H9 (cell line): ENCODE results near the gene PATL2. TPM values are rescaled to one million over a fixed set of nuclear protein-coding genes. Genes with fewer than 3 reads are reported as not detected.

Experiments
- DNase-seq: peaks from one replicate; pipeline ENCODE4 v3.0.0-alpha.2; 2017
- H2AFZ ChIP-seq: one replicate; pipeline ENCODE4 v1.6.1; 2013; ENCODE audit warnings: mild to moderate bottlenecking, low read length, control low read depth, moderate library complexity
- H2AK5ac ChIP-seq: 2 replicates; pipeline ENCODE4 v1.6.1; 2013; ENCODE audit warnings: low read length, control low read depth, mixed read lengths; ENCODE audit not compliant: insufficient read length
- H2BK120ac ChIP-seq: one replicate; pipeline ENCODE4 v1.6.1; 2013; ENCODE audit warnings: low read depth, mild to moderate bottlenecking, low read length, control low read depth, inconsistent platforms; ENCODE audit not compliant: poor library complexity, severe bottlenecking
- H2BK12ac ChIP-seq: 2 replicates; pipeline ENCODE4 v1.6.1; 2013; ENCODE audit warnings: low read length, control low read depth, mixed read lengths, low read depth; ENCODE audit not compliant: insufficient read length
- H2BK15ac ChIP-seq: 2 replicates; pipeline ENCODE4 v1.6.1; 2013; ENCODE audit warnings: low read depth, low read length, control low read depth
- H2BK20ac ChIP-seq: one replicate; pipeline ENCODE4 v1.6.1; 2013; ENCODE audit warnings: low read depth, mild to moderate bottlenecking, low read length, control low read depth, inconsistent platforms; ENCODE audit not compliant: poor library complexity, severe bottlenecking
- H2BK5ac ChIP-seq: 2 replicates; pipeline ENCODE4 v1.6.1; 2013; ENCODE audit warnings: low read length, control low read depth, mixed read lengths; ENCODE audit not compliant: insufficient read length
- H3K14ac ChIP-seq: 2 replicates; pipeline ENCODE4 v1.6.1; 2013; ENCODE audit warnings: low read length, control low read depth; ENCODE audit not compliant: insufficient read depth
- H3K18ac ChIP-seq: 2 replicates; pipeline ENCODE4 v1.6.1; 2013; ENCODE audit warnings: low read depth, mild to moderate bottlenecking, mixed read lengths, low read length, control low read depth; ENCODE audit not compliant: insufficient read length
- H3K23ac ChIP-seq: 2 replicates; pipeline ENCODE4 v1.6.1; 2013; ENCODE audit warnings: low read length, control low read depth, mixed read lengths, low read depth; ENCODE audit not compliant: insufficient read length
- H3K23me2 ChIP-seq: 2 replicates; pipeline ENCODE4 v1.6.1; 2013; ENCODE audit warnings: low read depth, mild to moderate bottlenecking, mixed read lengths, low read length, control low read depth; ENCODE audit not compliant: insufficient read length, poor library complexity, severe bottlenecking
- H3K27ac ChIP-seq: 2 replicates; pipeline ENCODE4 v1.5.1; 2013; ENCODE audit warnings: low read length, control low read depth, mixed read lengths, low read depth; ENCODE audit not compliant: insufficient read length
- H3K27me3 ChIP-seq: 2 replicates; pipeline ENCODE4 v1.6.1; 2013; ENCODE audit warnings: low read length, control low read depth, inconsistent platforms; ENCODE audit not compliant: insufficient read depth
- H3K4ac ChIP-seq: 2 replicates; pipeline ENCODE4 v1.6.1; 2013; ENCODE audit warnings: low read depth, mild to moderate bottlenecking, control low read depth, inconsistent platforms, low read length, moderate library complexity
- H3K4me1 ChIP-seq: 2 replicates; pipeline ENCODE4 v1.6.1; 2013; ENCODE audit warnings: low read length, control low read depth, inconsistent platforms; ENCODE audit not compliant: insufficient read depth
- H3K4me2 ChIP-seq: 2 replicates; pipeline ENCODE4 v1.6.1; 2013; ENCODE audit warnings: low read length, control low read depth, mixed read lengths; ENCODE audit not compliant: insufficient read length, insufficient read depth
- H3K56ac ChIP-seq: 2 replicates; pipeline ENCODE4 v1.6.1; 2013; ENCODE audit warnings: low read depth, mild to moderate bottlenecking, mixed read lengths, low read length, control low read depth; ENCODE audit not compliant: insufficient read length
- H3K79me1 ChIP-seq: 2 replicates; pipeline ENCODE4 v1.6.1; 2013; ENCODE audit warnings: low read depth, mild to moderate bottlenecking, moderate library complexity, low read length, control low read depth, inconsistent platforms; ENCODE audit not compliant: insufficient read depth, poor library complexity, severe bottlenecking
- H3K79me2 ChIP-seq: 2 replicates; pipeline ENCODE4 v1.6.1; 2013; ENCODE audit warnings: low read length, control low read depth, inconsistent platforms; ENCODE audit not compliant: insufficient read depth
- H3K9ac ChIP-seq: 2 replicates; pipeline ENCODE4 v1.6.1; 2013; ENCODE audit warnings: low read length, control low read depth, mixed read lengths; ENCODE audit not compliant: insufficient read length; ENCODE audit errors: extremely low read depth
- H3K9me3 ChIP-seq: one replicate; pipeline ENCODE4 v1.6.1; 2013; ENCODE audit warnings: low read depth, low read length, inconsistent platforms; ENCODE audit not compliant: control insufficient read depth
- H3T11ph ChIP-seq: one replicate; pipeline ENCODE4 v1.6.1; 2013; ENCODE audit warnings: mild to moderate bottlenecking, low read length, control low read depth, inconsistent platforms
- H4K20me1 ChIP-seq: one replicate; pipeline ENCODE4 v1.6.1; 2013; ENCODE audit not compliant: control insufficient read depth, insufficient read length, insufficient read depth
- H4K5ac ChIP-seq: 2 replicates; pipeline ENCODE4 v1.6.1; 2013; ENCODE audit warnings: low read depth, mild to moderate bottlenecking, mixed read lengths, low read length, control low read depth; ENCODE audit not compliant: insufficient read length
- H4K8ac ChIP-seq: replicated peaks from 2 replicates; pipeline ENCODE4 v1.6.1; 2013; ENCODE audit warnings: low read length, control low read depth, mixed read lengths, low read depth; ENCODE audit not compliant: insufficient read length
- H4K91ac ChIP-seq: 2 replicates; pipeline ENCODE4 v1.6.1; 2013; ENCODE audit warnings: low read depth, mild to moderate bottlenecking, moderate library complexity, mixed read lengths, low read length, control low read depth; ENCODE audit not compliant: insufficient read length
- H3K27ac Mint-ChIP-seq, 3 experiments: 2 replicates in 2 of 3; 3 replicates in 1 of 3; pipeline ENCODE4 v1.8.0; 2020 to 2021; ENCODE audit warnings: mixed read lengths in 3 of 3, mild to moderate bottlenecking in 1 of 3, moderate library complexity in 1 of 3
- H3K27me3 Mint-ChIP-seq: 2 replicates; pipeline ENCODE4 v1.8.0; 2021; ENCODE audit warnings: low read depth, mild to moderate bottlenecking, moderate library complexity, mixed read lengths
- H3K36me3 Mint-ChIP-seq, 3 experiments: 2 replicates in 2 of 3; 3 replicates in 1 of 3; pipeline ENCODE4 v1.8.0; 2020 to 2021; ENCODE audit warnings: low read depth in 3 of 3, mixed read lengths in 3 of 3; ENCODE audit not compliant: insufficient read depth in 1 of 3
- H3K4me1 Mint-ChIP-seq, 2 experiments: 2 replicates each; pipeline ENCODE4 v1.8.0; 2020; ENCODE audit warnings: mixed read lengths in 2 of 2
- H3K4me3 Mint-ChIP-seq, 2 experiments: 2 replicates in 1 of 2; 3 replicates in 1 of 2; pipeline ENCODE4 v1.8.0; 2020 to 2021; ENCODE audit warnings: mild to moderate bottlenecking in 2 of 2, mixed read lengths in 2 of 2, moderate library complexity in 1 of 2
- H3K9me3 Mint-ChIP-seq, 2 experiments: 2 replicates in 1 of 2; 3 replicates in 1 of 2; pipeline ENCODE4 v1.8.0; 2020; ENCODE audit warnings: mild to moderate bottlenecking in 2 of 2, mixed read lengths in 2 of 2, moderate library complexity in 1 of 2
- CTCF ChIP-seq: fragments of 200-600 bp; sonication (generic); conservative IDR thresholded peaks from 3 replicates; pipeline ENCODE4 v1.8.0; 2021; ENCODE audit warnings: antibody characterized with exemption, mild to moderate bottlenecking
- WGBS: extraction: QIAGEN DNeasy Blood & Tissue Kit; methylation state at CpG from one replicate; pipeline ENCODE4 v1.1.7; 2013; ENCODE audit warnings: missing lambda C conversion rate, low lambda C conversion rate, mixed read lengths; ENCODE audit not compliant: insufficient read length; ENCODE audit errors: extremely low coverage; 5-methylcytosine and 5-hydroxymethylcytosine counted together
- total RNA-seq: library from RNA; stranded (reverse); gene quantifications from 2 replicates; pipeline ENCODE4 v1.2.1, GENCODE V29; 2021

PATL2 gene
- total RNA-seq, 1 experiment from 2014 or later = 0.46 TPM

DNA sequence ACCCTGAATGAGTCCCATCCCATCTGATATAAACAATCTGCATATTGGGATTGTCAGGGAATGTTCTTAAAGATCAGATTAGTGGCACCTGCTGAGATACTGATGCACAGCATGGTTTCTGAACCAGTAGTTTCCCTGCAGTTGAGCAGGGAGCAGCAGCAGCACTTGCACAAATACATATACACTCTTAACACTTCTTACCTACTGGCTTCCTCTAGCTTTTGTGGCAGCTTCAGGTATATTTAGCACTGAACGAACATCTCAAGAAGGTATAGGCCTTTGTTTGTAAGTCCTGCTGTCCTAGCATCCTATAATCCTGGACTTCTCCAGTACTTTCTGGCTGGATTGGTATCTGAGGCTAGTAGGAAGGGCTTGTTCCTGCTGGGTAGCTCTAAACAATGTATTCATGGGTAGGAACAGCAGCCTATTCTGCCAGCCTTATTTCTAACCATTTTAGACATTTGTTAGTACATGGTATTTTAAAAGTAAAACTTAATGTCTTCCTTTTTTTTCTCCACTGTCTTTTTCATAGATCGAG is 4.7 kb upstream of the PATL2 start:
- no peak overlapping the region for H2BK15ac ChIP-seq
- no peak overlapping the region for H4K8ac ChIP-seq
- Mint-ChIP-seq H3K36me3 (peaks cover 2 to 15% (median 14%) of the 10 kb centered on the region in 3 experiments; a peak in 5 of 7 replicates), H3K9me3 (no peaks in the 10 kb centered on the region), H3K4me3 (no peak overlapping the region), H3K27me3 (peaks cover 15% of the 10 kb centered on the region), H3K4me1 (peaks cover 10 to 13% of the 10 kb centered on the region in 2 experiments), H3K27ac (no peak overlapping the region)
- H2BK12ac ChIP-seq = no peak overlapping the region
- H3K23ac ChIP-seq = no peak overlapping the region
- no peak overlapping the region for H2AFZ ChIP-seq
- no peaks in the 10 kb centered on the region; the same call in 1 of the 2 replicates for H3K79me2 ChIP-seq
- no peak overlapping the region for H3K27ac ChIP-seq
- no peak overlapping the region for H3T11ph ChIP-seq
- H2BK20ac ChIP-seq = no peak overlapping the region
- no peak overlapping the region for H3K4me2 ChIP-seq
- H3K9me3 ChIP-seq = no peaks in the 10 kb centered on the region
- H4K20me1 ChIP-seq = no peaks in the 10 kb centered on the region
- no peaks in the 10 kb centered on the region for H3K4me1 ChIP-seq
- no peak overlapping the region for H3K56ac ChIP-seq
- no peak overlapping the region for H2AK5ac ChIP-seq
- no peak overlapping the region for H2BK120ac ChIP-seq
- H4K91ac ChIP-seq = no peak overlapping the region
- H4K5ac ChIP-seq = no peak overlapping the region
- no peak overlapping the region for H3K18ac ChIP-seq
- DNase-seq = no peak
- H3K27me3 ChIP-seq = no peaks in the 10 kb centered on the region; the same call in 1 of the 2 replicates
- no peak overlapping the region for H3K4ac ChIP-seq
- no CpG with 5 or more reads among the region's 2 CpGs for WGBS
- no peaks in the 10 kb centered on the region for H3K79me1 ChIP-seq
- no peak overlapping the region for H3K9ac ChIP-seq
- no peak overlapping the region for H2BK5ac ChIP-seq
- H3K14ac ChIP-seq = no peak overlapping the region
- no peak for TF ChIP-seq CTCF
- peaks cover 10% of the 10 kb centered on the region for H3K23me2 ChIP-seq
